Right renal pelvis (tissue), 4 donors: Measurements from ENCODE around the gene CLDN7. TPM values are rescaled to one million over a fixed set of nuclear protein-coding genes. Genes with fewer than 3 reads are reported as not detected.

ENCODE experiments used
- DNase-seq, 4 donors: peaks; one replicate each; pipeline ENCODE4 v3.0.0-alpha.2; 2013; ENCODE audit warnings: low read depth in 4 of 4, low spot score in 3 of 4, missing footprints in 1 of 4
- polyA plus RNA-seq, 4 donors: library from polyadenylated mRNA; unstranded; fragments of 120-200 nt; gene quantifications; one replicate each; pipeline ENCODE4 v1.2.1, GENCODE V29; 2013; ENCODE audit not compliant: insufficient read length in 4 of 4

CLDN7 gene, protein sequence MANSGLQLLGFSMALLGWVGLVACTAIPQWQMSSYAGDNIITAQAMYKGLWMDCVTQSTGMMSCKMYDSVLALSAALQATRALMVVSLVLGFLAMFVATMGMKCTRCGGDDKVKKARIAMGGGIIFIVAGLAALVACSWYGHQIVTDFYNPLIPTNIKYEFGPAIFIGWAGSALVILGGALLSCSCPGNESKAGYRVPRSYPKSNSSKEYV
- polyA plus RNA-seq, result 10 to 100 TPM; 45.0 to 66.0 (median 51.8) TPM

GRCh38 chr17:7262192-7262934 is at the start of gene CLDN7:
Gene CLDN7, minus strand, starts transcription at chr17:7262478. Its CDS starts 435 bp downstream, at chr17:7262043.
- peak in 1 of 4 donors; percentile 50 for DNase-seq

- DNase-seq, result no peak
Observed at GRCh38 chr17:7311110-7311705, 48.9 kb upstream of the CLDN7 start.

- no peak for DNase-seq
Observed at GRCh38 chr17:7309628-7310027, 47.4 kb upstream of the CLDN7 start.

- no peak for DNase-seq
Observed at GRCh38 chr17:7308625-7309433, 46.6 kb upstream of the CLDN7 start.

DNA sequence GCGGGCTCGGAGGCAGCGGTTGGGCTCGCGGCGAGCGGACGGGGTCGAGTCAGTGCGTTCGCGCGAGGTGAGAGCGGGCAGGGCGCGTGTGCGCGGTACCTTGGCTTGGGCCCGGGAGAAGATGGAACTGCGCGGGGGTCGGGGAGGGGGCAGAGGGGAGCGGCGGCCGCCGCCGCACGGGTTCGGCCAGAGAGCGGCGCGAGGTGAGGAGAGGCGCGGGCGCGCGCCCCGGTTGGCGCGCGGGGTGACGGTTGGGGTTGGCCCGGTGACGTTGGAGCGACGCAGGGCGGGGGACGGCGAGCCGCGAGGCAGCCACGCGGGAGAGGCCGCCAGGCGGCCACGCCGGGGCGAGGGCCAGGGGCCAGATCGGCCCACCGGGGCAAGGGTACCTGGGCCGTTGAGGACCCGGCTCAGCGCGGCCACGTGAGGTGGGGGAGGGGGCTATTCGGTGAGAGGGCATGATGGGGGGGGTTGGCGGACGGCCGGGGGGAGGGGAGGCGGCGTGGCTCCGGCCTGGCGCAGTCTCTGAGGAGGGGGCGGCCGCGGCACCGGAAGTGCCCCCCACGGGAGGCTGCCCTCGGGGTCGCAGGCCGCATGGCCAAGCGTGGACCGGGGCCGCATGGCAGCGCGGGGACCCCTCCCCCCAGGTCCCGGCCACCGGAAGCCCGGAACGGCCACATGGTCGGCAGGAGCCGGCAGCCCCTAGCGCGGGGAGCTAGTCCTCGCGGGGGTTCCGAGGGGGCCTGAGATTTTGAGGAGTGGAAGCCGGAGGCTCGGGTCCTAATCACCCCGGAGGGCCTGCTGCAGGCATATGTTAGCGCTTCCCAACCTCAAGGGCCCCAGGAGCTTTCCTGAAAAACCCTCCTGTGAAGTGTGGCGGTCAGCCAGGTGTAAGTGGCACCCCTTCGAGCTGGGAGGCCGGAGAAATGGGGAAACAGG is 45.7 kb upstream of the CLDN7 start:
- no peak for DNase-seq

DNA sequence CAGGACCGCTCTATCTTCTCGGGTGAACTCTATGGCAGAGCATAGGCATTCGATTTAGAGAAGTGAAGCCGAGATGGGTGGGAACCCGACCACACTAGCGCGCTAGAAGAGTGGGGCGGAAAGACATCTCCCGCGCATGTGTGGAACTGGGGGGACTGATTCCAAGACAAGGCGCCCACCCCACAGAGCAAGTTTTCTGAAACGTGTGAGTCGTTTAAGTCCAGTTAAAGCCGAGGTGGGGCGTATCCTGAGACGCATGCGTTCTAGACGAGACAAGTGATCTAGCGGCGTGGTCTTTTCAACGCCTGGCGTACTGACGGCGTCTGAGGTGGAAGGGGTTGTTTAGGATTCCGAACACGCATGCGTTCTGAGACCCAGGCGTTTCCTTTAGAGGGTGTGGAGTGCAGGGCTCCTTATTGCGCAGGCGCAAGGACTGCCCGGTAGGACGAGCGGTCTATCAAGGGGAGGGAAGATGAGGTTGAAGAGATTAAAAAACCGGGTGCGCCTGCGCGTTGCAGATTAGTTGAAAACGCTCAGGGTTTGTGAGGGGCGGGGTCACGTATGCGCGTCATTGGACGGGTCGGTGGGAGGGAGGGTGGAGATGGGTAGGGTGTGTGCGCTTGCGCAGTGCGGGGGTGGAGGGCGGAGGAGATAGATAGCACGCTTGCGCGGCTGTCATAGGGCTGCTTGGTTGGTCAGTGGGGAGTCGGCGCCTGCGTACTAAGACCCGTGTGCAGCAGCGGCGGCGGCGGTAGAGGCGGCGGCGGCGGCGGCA is 44.8 kb upstream of the CLDN7 start, which contains the start of gene EIF5A:
TSS of gene EIF5A (plus strand) at position 718 of the 775 bp plus-strand sequence. CDS start 2,008 bp downstream, outside the sequence.
- DNase-seq, result peak; percentile 100

DNA sequence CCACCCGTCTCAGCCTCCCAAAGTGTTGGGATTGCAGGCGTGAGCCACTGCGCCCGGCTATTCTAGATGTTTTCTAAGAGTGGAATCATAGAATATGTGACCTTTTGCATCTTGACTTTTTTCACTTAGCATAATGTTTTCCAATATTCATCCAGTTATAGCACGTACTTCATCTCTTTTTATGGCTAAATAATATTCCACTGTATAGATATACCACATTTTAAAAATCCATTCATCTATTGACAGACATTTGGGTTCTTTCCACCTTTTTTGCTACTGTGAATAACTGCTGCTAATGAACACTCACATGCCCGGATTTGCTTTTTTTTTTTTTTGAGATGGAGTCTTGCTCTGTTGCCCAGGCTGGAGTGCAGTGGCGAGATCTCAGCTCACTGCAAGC is 41.9 kb upstream of the CLDN7 start:
- DNase-seq, result no peak

DNA sequence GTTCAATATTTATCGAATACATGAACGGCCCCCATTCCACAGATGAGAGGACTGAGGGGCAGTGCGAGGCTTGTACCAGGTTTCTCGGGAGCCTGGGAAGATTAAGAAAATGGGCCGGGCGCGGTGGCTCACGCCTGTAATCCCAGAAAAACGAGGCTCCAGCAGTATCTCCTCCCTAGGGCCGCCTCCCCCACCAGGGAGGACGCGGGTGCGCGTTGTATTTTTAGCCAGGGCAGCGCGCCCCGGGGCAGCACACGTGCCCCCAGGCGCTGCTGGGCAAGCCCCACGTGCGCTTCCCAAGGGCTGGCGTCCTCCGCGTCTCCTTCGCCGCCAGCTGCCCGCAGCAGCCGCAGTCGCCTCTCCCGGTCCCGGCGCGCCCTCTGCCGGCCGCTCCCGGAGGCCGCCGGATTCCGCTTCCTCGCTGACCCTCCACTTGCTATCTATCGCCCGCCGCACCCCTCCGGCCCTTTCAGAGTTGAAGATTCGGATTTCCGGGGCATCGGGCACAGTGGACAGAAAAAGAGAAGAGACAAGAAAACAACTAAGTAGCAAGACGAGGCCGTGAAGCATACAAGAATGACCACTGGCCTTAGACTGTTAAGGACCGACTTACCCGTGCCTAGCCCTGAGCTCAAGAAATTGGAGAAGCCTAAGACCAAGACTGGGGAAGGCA is 34.0 kb upstream of the CLDN7 start:
- DNase-seq, result peak in 1 of 4 donors; percentile 72

DNA sequence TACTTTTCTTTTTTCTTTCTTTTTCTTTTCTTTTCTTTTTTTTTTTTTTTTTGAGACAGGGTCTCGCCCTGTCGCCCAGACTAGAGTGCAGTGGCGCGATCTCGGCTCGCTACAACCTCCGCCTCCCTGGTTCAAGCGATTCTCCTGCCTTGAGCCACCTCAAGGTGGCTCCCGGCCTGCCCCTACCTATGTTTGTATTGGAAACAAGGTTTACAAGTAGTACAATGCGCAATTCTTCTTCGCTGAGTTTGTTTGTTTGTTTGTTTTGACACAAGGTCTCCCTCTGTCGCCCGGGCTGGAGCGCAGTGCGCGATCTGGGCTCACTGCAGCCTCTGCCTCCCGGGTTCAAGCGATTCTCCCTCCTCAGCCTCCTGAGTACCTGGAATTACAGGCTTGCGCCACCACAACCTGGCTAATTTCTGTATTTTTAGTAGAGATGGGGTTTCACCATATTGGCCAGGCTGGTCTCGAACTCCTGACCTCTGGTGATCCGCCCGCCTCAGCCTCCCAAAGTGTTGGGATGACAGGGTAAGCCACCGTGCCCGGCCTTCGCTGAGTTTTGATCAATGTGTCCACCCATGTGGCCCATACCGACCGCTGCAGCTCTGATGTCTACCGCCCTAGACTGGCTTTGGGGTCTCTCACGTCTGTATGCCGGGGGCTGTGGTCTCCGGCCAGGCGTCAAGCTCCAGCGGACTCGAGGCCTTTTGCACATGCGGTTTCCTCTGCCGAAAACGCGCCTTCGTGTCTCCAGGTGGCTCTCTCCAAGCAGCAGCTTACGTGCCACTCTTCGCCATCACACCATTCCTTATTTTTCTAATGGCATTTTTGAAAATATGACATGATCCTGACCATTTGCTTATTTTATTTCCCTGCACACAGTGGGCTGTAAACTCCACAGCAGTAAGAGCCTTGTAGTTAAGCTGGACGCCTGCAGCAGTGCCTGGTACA is 33.2 kb upstream of the CLDN7 start:
- no peak for DNase-seq

- DNase-seq, result no peak
Observed at GRCh38 chr17:7294614-7295153, 32.4 kb upstream of the CLDN7 start, which contains the start of gene YBX2. Gene YBX2, minus strand, starts transcription at chr17:7294639. Its CDS starts 139 bp downstream, at chr17:7294500.

GRCh38 chr17:7293816-7294613 is 31.7 kb upstream of the CLDN7 start:
- no peak for DNase-seq

- DNase-seq, result no peak
Observed at GRCh38 chr17:7293159-7293558, 30.9 kb upstream of the CLDN7 start.

GRCh38 chr17:7292729-7293128 is 30.5 kb upstream of the CLDN7 start:
- DNase-seq, result no peak

DNA sequence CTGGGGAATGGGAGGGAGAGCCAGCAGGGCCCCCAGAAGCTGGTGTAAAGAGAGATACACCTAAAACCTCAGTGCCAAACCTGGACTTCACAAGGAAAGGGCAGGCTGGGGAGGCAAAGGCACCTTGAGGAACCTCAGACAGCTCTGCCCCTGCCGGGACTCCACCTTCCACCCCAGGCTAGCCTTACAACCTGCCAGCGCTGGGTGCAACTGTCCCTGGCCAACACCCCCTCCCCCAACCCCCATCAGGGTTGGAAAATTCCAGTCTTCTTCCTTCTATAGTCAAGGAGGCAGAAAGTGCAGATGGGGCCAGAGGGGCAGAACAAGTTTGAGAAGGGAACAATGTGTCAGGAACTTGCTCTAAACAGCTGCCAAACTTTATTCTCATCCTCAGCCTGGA is 29.9 kb upstream of the CLDN7 start:
- no peak for DNase-seq

- DNase-seq, result no peak
Observed at GRCh38 chr17:7290685-7291084, 28.4 kb upstream of the CLDN7 start.

DNA sequence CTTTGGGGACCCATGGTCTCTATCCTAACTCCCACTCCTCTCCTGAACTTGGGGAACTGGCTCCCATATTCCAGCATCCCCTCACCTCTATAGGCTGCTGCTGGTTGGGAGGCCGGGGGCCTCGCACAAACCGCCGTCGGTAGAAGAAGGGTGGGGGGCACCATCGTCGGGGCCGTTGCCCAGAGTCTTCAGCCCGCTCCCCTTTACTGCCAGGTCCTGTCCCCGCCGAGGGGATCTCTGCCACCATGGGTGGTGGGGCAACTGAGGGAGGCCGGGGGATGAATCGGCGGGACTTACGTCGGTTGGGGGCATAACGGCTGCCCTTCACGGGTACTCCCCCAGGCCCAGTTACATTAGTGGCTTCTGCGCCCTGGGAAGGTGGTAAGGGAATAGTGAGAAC is 27.9 kb upstream of the CLDN7 start:
- no peak for DNase-seq
